GM19238 (cell line): ENCODE data around the gene ZCCHC7.

Experiments
- DNase-seq: peaks from one replicate; pipeline ENCODE4 v3.0.0; 2011; ENCODE audit warnings: low spot score; ENCODE audit not compliant: insufficient read length

ZCCHC7 gene

DNA sequence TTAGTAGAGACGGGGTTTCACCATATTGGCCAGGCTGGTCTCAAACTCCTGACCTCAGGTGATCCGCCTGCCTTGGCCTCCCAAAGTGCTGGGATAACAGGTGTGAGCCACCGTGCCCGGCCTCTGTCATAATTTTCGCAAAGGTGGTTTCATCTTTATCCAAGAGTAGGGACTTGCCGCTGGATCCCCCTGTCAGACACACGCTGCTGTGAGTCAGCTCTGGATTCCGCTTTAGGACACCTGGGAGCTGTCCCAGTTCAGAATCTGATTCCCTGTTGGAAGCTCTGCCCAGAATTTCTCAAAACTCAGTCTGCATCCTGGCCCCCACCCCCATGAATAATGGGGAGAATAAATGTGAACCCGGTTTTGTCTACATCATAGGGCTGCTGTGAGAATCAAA, 284.2 kb downstream of the ZCCHC7 start:
- no peak for DNase-seq

DNA sequence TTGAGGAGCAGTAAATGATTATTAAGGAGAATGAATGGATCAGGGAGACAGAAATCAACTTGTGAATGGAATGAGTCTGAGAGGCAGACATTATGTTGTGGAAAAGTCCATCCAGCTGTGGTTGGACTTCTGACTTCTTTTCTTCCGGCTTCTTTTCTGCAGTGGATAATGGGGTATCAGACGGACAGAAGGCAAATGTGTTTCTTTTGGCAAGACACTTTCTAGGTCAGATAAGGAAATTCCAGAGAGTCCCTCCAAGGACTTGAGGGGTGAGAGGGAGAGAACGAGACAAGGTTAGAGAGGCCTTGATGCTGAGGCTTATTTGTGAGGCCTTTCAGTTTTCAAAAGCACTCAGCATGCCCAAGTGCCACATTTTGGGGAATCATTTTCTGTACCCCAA, 285.0 kb downstream of the ZCCHC7 start:
- no peak for DNase-seq

DNA sequence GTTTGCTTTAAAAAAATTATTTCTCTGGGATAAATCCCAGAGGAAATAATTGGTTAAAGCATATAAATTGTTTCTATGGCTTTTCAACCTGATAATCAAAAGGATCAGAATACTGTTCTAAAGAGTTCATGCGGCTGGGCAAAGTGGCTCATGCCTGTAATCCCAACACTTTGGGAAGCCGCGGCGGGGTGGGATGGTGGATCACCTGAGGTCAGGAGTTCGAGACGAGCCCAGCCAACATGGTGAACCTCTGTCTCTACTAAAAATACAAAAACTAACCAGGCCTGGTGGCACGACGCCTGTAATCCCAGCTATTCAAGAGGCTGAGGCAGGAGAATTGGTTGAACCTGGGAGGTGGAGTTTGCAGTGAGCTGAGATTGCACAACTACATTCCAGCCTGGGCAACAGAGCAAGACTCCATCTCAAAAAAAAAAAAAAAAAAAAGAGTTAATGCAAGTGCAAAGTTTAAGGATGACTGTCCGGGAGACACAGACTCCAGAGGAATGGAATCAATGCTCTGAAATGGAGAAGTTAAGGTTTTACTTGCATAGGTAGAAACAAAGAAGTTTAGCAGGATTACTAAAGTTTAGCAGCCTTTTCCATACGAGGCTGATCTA, 285.5 kb downstream of the ZCCHC7 start:
- DNase-seq: no peak

DNA sequence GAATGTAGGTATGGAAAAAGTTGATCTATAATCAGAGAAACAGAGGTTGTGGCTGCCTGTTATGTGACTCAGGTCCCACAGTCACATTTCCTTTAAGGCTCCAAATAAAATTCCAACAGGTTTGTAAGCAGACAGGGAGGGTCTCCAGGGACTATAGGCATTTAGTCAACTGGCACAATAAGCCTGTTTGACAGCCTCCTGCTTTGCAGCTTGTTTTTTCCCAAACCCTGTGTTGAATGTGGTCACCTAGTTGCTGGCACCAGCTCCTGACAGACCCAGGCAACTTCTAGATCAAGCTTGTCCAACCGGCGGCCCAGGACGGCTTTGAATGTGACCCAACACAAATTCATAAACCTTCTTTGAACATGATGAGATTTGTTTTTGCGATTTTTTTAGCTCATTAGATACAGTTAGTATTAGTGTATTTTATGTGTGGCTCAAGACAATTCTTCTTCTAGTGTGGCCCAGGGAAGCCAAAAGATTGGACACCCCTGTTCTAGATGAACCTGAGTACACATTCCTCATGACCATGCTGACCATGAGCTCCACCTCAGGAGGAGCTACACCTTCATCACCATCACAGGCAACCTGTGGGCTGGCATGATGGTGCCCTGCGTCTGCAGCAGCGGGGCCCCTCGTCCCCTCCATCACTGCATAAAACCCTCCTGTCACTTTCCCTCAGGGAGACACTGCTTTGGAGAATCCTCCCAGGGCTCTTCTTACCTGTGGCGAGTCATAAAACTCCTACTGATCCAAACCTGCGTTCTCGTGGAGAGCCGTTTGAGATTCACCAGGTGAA, 286.4 kb downstream of the ZCCHC7 start:
- DNase-seq: no peak

DNA sequence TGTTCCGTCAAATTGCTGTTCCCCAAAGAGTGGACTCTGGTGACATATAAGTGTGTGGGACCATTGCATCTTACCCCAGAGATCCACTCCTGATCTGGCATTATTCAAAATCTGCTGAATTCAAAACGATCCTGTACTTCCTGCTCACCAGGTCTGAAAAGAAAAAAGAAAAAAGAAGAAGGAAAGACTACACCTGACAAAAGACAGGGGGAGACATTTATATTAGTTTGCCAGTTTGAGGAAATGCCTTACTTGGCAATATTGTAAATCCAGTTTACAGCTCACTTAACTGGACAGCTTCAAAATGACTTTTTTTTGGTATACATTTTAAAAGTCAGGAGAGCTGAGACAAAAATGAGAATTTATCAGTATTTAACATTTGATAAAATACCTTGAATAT, 287.1 kb downstream of the ZCCHC7 start:
- DNase-seq: no peak
